ENCODE measurements around the gene CSF1. TPM values are rescaled to one million over a fixed set of nuclear protein-coding genes. Genes with fewer than 3 reads are reported as not detected.

CSF1 gene
- total and polyA plus RNA-seq, 2 of the 13 experiments (the other 11 are each of a cell fraction or from before 2014, with no cell fraction given), result 4.6 to 13.3 TPM

DNA sequence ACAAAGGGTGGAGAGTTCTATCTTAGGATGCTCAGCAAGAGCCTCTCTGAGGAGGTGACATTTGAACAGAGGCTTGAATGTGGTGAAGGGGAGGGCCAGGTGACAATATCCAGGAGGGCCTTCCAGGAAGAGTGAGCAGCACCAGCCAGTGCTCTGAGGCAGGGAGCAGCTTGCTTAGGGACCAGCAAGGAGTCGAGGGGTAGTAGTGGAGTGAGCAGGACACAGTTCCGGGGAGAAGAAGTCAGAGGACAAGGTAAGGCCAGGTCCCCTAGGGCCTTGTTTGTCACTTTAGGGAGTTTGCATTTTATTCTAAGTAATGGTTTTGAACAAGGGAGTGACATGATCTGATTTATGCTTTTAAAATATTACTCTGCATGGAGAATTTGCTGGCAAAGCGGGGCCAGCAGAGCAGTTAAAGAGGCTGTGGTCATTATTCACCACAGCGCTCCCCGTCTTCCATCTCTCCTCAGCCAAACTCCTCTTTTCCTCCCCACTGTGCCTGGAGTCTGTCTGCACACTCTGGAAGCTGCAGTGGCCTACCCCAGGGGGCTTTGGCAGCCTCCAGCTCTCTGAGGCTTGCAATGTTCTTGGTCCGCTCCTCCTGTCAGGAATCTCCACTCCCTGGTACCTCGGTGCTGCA is 17.0 kb upstream of the CSF1 start (continued):
- no peak for TF ChIP-seq HNRNPUL1 (IDR thresholded peaks at IDR 0.05; ENCODE audit: low read depth, low read length)
- no peak for TF ChIP-seq SYNCRIP (IDR thresholded peaks at IDR 0.05; ENCODE audit: insufficient read depth, low read depth, low read length)
- no peak for TF ChIP-seq MEF2D (CRISPR knock-in tag; IDR thresholded peaks at IDR 0.05)
- TF ChIP-seq EZH2 (conservative IDR thresholded peaks at IDR 0.05; ENCODE audit: low read depth, low read length), result no peak
- TF ChIP-seq KAT8 (CRISPR knock-in tag; IDR thresholded peaks at IDR 0.05), result no peak
- TF ChIP-seq ZNF83 (CRISPR knock-in tag; IDR thresholded peaks at IDR 0.05; ENCODE audit: borderline replicate concordance), result no peak
- TF ChIP-seq ONECUT2 (CRISPR knock-in tag; IDR thresholded peaks at IDR 0.05), result no peak
- TF ChIP-seq ZNF431 (CRISPR knock-in tag; IDR thresholded peaks at IDR 0.05; ENCODE audit: borderline replicate concordance, low read depth), result no peak
- no peak for TF ChIP-seq BCL6 (CRISPR knock-in tag; IDR thresholded peaks at IDR 0.05)
- no peak for TF ChIP-seq NFKBIZ (CRISPR knock-in tag; IDR thresholded peaks at IDR 0.05)

DNA sequence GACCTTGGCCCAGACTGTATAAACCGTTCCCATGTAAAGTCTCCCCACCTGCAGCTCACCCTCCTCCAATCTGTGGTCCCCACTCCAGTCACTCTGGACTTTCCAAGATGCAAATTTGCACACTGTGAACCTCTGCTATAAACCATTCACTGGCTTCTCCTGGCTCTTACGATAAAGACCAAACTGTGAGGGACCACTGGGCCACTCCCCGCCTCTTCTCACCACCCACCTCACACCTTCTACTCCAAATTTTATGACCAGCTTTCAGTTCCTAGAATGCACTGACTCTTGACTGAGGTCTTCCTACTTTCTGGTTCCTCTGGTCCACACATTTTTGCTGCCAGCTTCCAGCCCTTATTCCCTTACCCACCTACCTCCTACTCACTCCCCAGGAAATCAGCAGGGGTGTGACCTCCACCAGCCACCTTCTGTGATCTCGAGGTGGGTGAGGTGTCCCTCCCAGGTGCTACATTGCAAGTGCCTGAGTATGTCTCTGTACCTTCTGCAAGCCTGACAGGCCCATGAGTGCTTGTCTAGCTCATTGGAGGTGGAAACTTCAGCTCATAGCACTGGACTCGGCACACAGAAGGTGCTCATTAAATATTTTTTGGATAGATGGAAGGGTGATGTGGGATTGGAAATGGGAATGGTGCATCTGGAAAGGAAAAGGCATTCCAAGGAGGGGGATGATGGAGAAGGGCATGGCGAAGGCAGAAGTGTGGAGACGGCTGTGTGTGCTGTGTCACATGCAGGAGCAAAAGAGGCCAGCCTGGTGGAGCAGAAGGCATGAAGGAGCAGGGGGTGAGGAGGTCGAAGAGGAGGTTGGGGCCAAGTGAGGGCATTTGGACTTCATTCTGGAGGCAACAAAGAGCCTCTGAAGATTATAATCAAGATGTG is 15.6 kb upstream of the CSF1 start:
- peaks cover 0 to 3% of the 10 kb centered on the region in 2 experiments; a peak in 1 of 5 replicates for H3K27me3 ChIP-seq (ENCODE audit: control insufficient read depth in 1 of 2, insufficient read depth in 2 of 2, low read length in 2 of 2)
- WGBS (ENCODE audit: low lambda C conversion rate), result 64% methylated on average over 8 of the region's 8 CpGs
- peaks cover 100% of the 10 kb centered on the region for H3K4me1 ChIP-seq (ENCODE audit: insufficient read depth, low read length)
- H3K4me2 ChIP-seq (ENCODE audit: low read depth, low read length), result peak overlapping the region; percentile 64
- ATAC-seq, result no peak
- no peaks in the 10 kb centered on the region for H4K20me1 ChIP-seq (ENCODE audit: insufficient read depth, low read length)
- no peak for FAIRE-seq
- intact Hi-C loops (cut with micrococcal nuclease; ENCODE audit: unreplicated experiment), result no loop called here
- no peaks in the 10 kb centered on the region for H3K79me2 ChIP-seq (ENCODE audit: insufficient read depth, low read length)
- in situ Hi-C loops (cut with HindIII; ENCODE audit: extremely low pct_ligation_motif_present, low pct_unique_long_range_greater_than_20kb), result loop anchor here (5.0 kb wide), 1 partner anchor 78 kb away; no protein-coding TSS in a partner anchor
- H3K27ac ChIP-seq (ENCODE audit: extremely low read length, insufficient read depth, low read length), result peak overlapping the region; percentile 28
- BruUV-seq (replicated peaks), result no TSS peak
- POLR2A ChIA-PET, result interaction anchor here (0.8 to 1.9 kb wide), 4 partner anchors 13 to 43 kb away, joined by 3 to 5 read pairs (median 3); no protein-coding TSS in a partner anchor
- DNase-seq (ENCODE audit: low spot score), result no peak
- no peak overlapping the region for H2AFZ ChIP-seq (ENCODE audit: low read length)
- no peak overlapping the region for H3K9ac ChIP-seq (ENCODE audit: insufficient read depth, low read depth, low read length)
- CTCF ChIA-PET (ENCODE audit: low intra/inter-chr PET ratio, low total read pairs), result no interaction called here
- H3K4me3 ChIP-seq (replicated peaks in 1 of 3; ENCODE audit: insufficient read depth in 1 of 3, low read depth in 2 of 3, low read length in 3 of 3), result peak overlapping the region in 1 of 3 experiments; percentile 44; a peak in 1 of 6 replicates
- no peaks in the 10 kb centered on the region for H3K36me3 ChIP-seq (replicated peaks in 1 of 2; ENCODE audit: control insufficient read depth in 1 of 2, insufficient read depth in 2 of 2, low read length in 2 of 2)
- H3K9me3 ChIP-seq (ENCODE audit: low read length), result no peaks in the 10 kb centered on the region
- TF ChIP-seq NONO (IDR thresholded peaks at IDR 0.05) (no peak), NONO (CRISPR knock-in tag; conservative IDR thresholded peaks at IDR 0.05) (no peak), FOXC1 (CRISPR knock-in tag; IDR thresholded peaks at IDR 0.05; ENCODE audit: borderline replicate concordance) (0 out of 2 replicates have a peak, but pooled peaks have one; percentile 27), ZNF17 (CRISPR knock-in tag; IDR thresholded peaks at IDR 0.05) (no peak), PHF20 (CRISPR knock-in tag; IDR thresholded peaks at IDR 0.05) (no peak), SP2 (CRISPR knock-in tag; IDR thresholded peaks at IDR 0.05) (no peak), MXI1 (IDR thresholded peaks at IDR 0.05; ENCODE audit: borderline replicate concordance, low read depth, low read length) (no peak), KLF15 (CRISPR knock-in tag; IDR thresholded peaks at IDR 0.05; ENCODE audit: borderline replicate concordance) (no peak), RAD21 (CRISPR knock-in tag; IDR thresholded peaks at IDR 0.05) (no peak), ZNF644 (CRISPR knock-in tag; IDR thresholded peaks at IDR 0.05; ENCODE audit: low read depth) (no peak), TBP (CRISPR knock-in tag; IDR thresholded peaks at IDR 0.05) (no peak)
- TF ChIP-seq, protein P1, sequence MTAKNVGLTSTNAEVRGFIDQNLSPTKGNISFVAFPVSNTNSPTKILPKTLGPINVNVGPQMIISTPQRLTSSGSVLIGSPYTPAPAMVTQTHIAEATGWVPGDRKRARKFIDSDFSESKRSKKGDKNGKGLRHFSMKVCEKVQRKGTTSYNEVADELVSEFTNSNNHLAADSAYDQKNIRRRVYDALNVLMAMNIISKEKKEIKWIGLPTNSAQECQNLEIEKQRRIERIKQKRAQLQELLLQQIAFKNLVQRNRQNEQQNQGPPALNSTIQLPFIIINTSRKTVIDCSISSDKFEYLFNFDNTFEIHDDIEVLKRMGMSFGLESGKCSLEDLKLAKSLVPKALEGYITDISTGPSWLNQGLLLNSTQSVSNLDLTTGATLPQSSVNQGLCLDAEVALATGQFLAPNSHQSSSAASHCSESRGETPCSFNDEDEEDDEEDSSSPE (CRISPR knock-in tag; IDR thresholded peaks at IDR 0.05), result no peak
- TF ChIP-seq, protein P2, sequence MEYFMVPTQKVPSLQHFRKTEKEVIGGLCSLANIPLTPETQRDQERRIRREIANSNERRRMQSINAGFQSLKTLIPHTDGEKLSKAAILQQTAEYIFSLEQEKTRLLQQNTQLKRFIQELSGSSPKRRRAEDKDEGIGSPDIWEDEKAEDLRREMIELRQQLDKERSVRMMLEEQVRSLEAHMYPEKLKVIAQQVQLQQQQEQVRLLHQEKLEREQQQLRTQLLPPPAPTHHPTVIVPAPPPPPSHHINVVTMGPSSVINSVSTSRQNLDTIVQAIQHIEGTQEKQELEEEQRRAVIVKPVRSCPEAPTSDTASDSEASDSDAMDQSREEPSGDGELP (IDR thresholded peaks at IDR 0.05; ENCODE audit: borderline replicate concordance, low read depth), result no peak

Data from HepG2 (cell line).